Common myeloid progenitor, CD34-positive (primary cell): Measurements from ENCODE around the gene RPL28.

Experiments used
- CTCF ChIA-PET: fragments of 350-600 bp; sonication (Branson Sonifier 250); formaldehyde crosslinking; loops from one replicate; lab custom pipeline; 2021; ENCODE audit warnings: antibody characterized with exemption; lab: Charles Lee
- POLR2A ChIA-PET: fragments of 350-600 bp; sonication (Branson Sonifier 250); formaldehyde crosslinking; loops from one replicate; lab custom pipeline; 2021; ENCODE audit warnings: antibody characterized with exemption; lab: Charles Lee
- DNase-seq, 3 donors: peaks; one replicate each; pipeline versions ENCODE4 v3.0.0 to v3.0.0-alpha.2; 2013
- H3K27ac ChIP-seq, 2 experiments: 1 replicate in 1 of 2; 2 replicates in 1 of 2; pipeline ENCODE4 v1.7.0; 2013; ENCODE audit warnings: inconsistent platforms in 2 of 2, low read length in 2 of 2, mild to moderate bottlenecking in 2 of 2, low read depth in 1 of 2, moderate library complexity in 1 of 2; ENCODE audit not compliant: severe bottlenecking in 2 of 2, insufficient read depth in 1 of 2, poor library complexity in 1 of 2
- H3K27me3 ChIP-seq, 5 experiments: replicated peaks in 2 of 5; 1 replicate in 3 of 5; 2 replicates in 2 of 5; pipeline versions ENCODE4 v1.6.1 to v1.7.0; 2013; ENCODE audit warnings: low read length in 4 of 5, mild to moderate bottlenecking in 2 of 5, moderate library complexity in 2 of 5, inconsistent platforms in 1 of 5; ENCODE audit not compliant: insufficient read depth in 5 of 5, control insufficient read depth in 4 of 5
- H3K36me3 ChIP-seq, 4 experiments: 1 replicate in 2 of 4; 2 replicates in 2 of 4; pipeline versions ENCODE4 v1.6.1 to v1.7.0; 2013; ENCODE audit warnings: low read length in 3 of 4, control low read depth in 1 of 4, mild to moderate bottlenecking in 1 of 4; ENCODE audit not compliant: control insufficient read depth in 4 of 4, insufficient read depth in 4 of 4
- H3K4me1 ChIP-seq, 4 experiments: 1 replicate in 3 of 4; 2 replicates in 1 of 4; pipeline versions ENCODE4 v1.6.1 to v1.7.1; 2013; ENCODE audit warnings: low read length in 3 of 4, mild to moderate bottlenecking in 3 of 4, control low read depth in 1 of 4, inconsistent platforms in 1 of 4, moderate library complexity in 1 of 4; ENCODE audit not compliant: control insufficient read depth in 4 of 4, insufficient read depth in 4 of 4; ENCODE audit errors: control extremely low read depth in 1 of 4
- H3K4me3 ChIP-seq, 7 experiments: 1 replicate in 4 of 7; 2 replicates in 3 of 7; pipeline versions ENCODE4 v1.5.1 to v1.7.0; 2013; ENCODE audit warnings: mild to moderate bottlenecking in 7 of 7, low read length in 6 of 7, moderate library complexity in 6 of 7, inconsistent platforms in 2 of 7, low read depth in 2 of 7, control low read depth in 1 of 7; ENCODE audit not compliant: insufficient read depth in 4 of 7, control insufficient read depth in 1 of 7; ENCODE audit errors: extremely low read depth in 1 of 7
- H3K9me3 ChIP-seq, 5 experiments: 1 replicate in 4 of 5; 2 replicates in 1 of 5; pipeline versions ENCODE4 v1.6.1 to v1.7.1; 2013; ENCODE audit warnings: low read length in 4 of 5, mild to moderate bottlenecking in 2 of 5, inconsistent platforms in 1 of 5, low read depth in 1 of 5, moderate library complexity in 1 of 5; ENCODE audit not compliant: control insufficient read depth in 4 of 5, insufficient read depth in 2 of 5; ENCODE audit errors: control extremely low read depth in 1 of 5
- WGBS: methylation state at CpG from one replicate; pipeline ENCODE4 v1.1.5; 2013; ENCODE audit not compliant: insufficient coverage; 5-methylcytosine and 5-hydroxymethylcytosine counted together

Gene RPL28

GRCh38 chr19:55362174-55362989 is 23.4 kb upstream of the RPL28 start:
- no peak for DNase-seq
- Histone ChIP-seq H3K4me3 (no peak overlapping the region), H3K9me3 (no peaks in the 10 kb centered on the region), H3K4me1 (no peaks in the 10 kb centered on the region), H3K27me3 (peaks cover 0 to 5% (median 0%) of the 10 kb centered on the region in 5 experiments), H3K27ac (no peak overlapping the region), H3K36me3 (no peaks in the 10 kb centered on the region)
- 90% methylated on average over 35 of the region's 38 CpGs for WGBS
- ChIA-PET POLR2A (no interaction called here), CTCF (interaction anchor here (1.1 kb wide), 1 partner anchor 61 kb away, joined by 3 read pairs; no protein-coding TSS in a partner anchor)

GRCh38 chr19:55362990-55363716 is 22.6 kb upstream of the RPL28 start, which contains the start of gene GARIN5B:
TSS of gene GARIN5B (minus strand) at chr19:55363260. CDS start at chr19:55363066, 194 bp downstream.
- POLR2A ChIA-PET, result no interaction called here
- Histone ChIP-seq H3K27me3 (peaks cover 0 to 9% (median 3%) of the 10 kb centered on the region in 5 experiments), H3K9me3 (no peaks in the 10 kb centered on the region), H3K4me1 (no peaks in the 10 kb centered on the region), H3K36me3 (no peaks in the 10 kb centered on the region), H3K4me3 (no peak within 1 kb of the TSS), H3K27ac (no peak within 1 kb of the TSS)
- DNase-seq, result no peak
- CTCF ChIA-PET, result interaction anchor here (1.0 to 1.1 kb wide), 2 partner anchors 10 to 62 kb away, joined by 3 read pairs; no protein-coding TSS in a partner anchor
- WGBS, result 92% methylated on average over 23 of the region's 27 CpGs

- H3K27ac ChIP-seq, result no peak overlapping the region
- WGBS, result 92% methylated on average over 6 of the region's 8 CpGs
- H3K9me3 ChIP-seq, result no peaks in the 10 kb centered on the region
- no peak overlapping the region for H3K4me3 ChIP-seq
- CTCF ChIA-PET, result no interaction called here
- POLR2A ChIA-PET, result no interaction called here
- peaks cover 0 to 13% (median 8%) of the 10 kb centered on the region in 4 experiments for H3K4me1 ChIP-seq
- DNase-seq, result no peak
- no peaks in the 10 kb centered on the region for H3K36me3 ChIP-seq
- peaks cover 0 to 29% (median 5%) of the 10 kb centered on the region in 5 experiments for H3K27me3 ChIP-seq
Observed at GRCh38 chr19:55365245-55365644, 20.5 kb upstream of the RPL28 start.

GRCh38 chr19:55365964-55366363 is 19.8 kb upstream of the RPL28 start:
- ChIA-PET CTCF (no interaction called here), POLR2A (no interaction called here)
- no peak overlapping the region for H3K27ac ChIP-seq
- no peaks in the 10 kb centered on the region for H3K36me3 ChIP-seq
- peaks cover 0 to 13% (median 8%) of the 10 kb centered on the region in 4 experiments for H3K4me1 ChIP-seq
- no peaks in the 10 kb centered on the region for H3K9me3 ChIP-seq
- peaks cover 0 to 36% (median 8%) of the 10 kb centered on the region in 5 experiments for H3K27me3 ChIP-seq
- WGBS, result 84% methylated on average over 18 of the region's 19 CpGs
- no peak overlapping the region for H3K4me3 ChIP-seq
- peak in 1 of 3 donors; percentile 39 for DNase-seq

GRCh38 chr19:55366790-55367189 is 18.9 kb upstream of the RPL28 start:
- H3K27me3 ChIP-seq, result peaks cover 0 to 43% (median 11%) of the 10 kb centered on the region in 5 experiments
- H3K4me3 ChIP-seq, result no peak overlapping the region
- ChIA-PET CTCF (interaction anchor here (1.0 kb wide), 1 partner anchor 14 kb away, joined by 3 read pairs; no protein-coding TSS in a partner anchor), POLR2A (no interaction called here)
- H3K27ac ChIP-seq, result no peak overlapping the region
- no peaks in the 10 kb centered on the region for H3K9me3 ChIP-seq
- no peak for DNase-seq
- 100% methylated on average over 1 of the region's 3 CpGs for WGBS
- no peaks in the 10 kb centered on the region for H3K36me3 ChIP-seq
- peaks cover 0 to 13% (median 8%) of the 10 kb centered on the region in 4 experiments for H3K4me1 ChIP-seq

- no peaks in the 10 kb centered on the region for H3K36me3 ChIP-seq
- H3K27ac ChIP-seq, result no peak overlapping the region
- no peak for DNase-seq
- no peaks in the 10 kb centered on the region for H3K9me3 ChIP-seq
- ChIA-PET CTCF (interaction anchor here (0.9 to 1.2 kb wide), 2 partner anchors 20 to 65 kb away, joined by 3 to 6 read pairs; no protein-coding TSS in a partner anchor), POLR2A (no interaction called here)
- WGBS, result 81% methylated on average over 15 of the region's 16 CpGs
- peaks cover 0 to 23% (median 18%) of the 10 kb centered on the region in 4 experiments for H3K4me1 ChIP-seq
- no peak overlapping the region for H3K4me3 ChIP-seq
- H3K27me3 ChIP-seq, result peaks cover 0 to 56% (median 15%) of the 10 kb centered on the region in 5 experiments
Observed at GRCh38 chr19:55368106-55368505, 17.6 kb upstream of the RPL28 start.
